Forelimb muscle (tissue), 1 donor: ENCODE results near the gene TRAPPC3. TPM values are rescaled to one million over a fixed set of nuclear protein-coding genes. Genes with fewer than 3 reads are reported as not detected.
A peak's percentile ranks its signal among the peaks of the same experiment; 100 is the strongest.

Experiments used
- DNase-seq: peaks from one replicate; pipeline ENCODE4 v3.0.0-alpha.2; 2013; ENCODE audit warnings: low read depth
- polyA plus RNA-seq: library from polyadenylated mRNA; unstranded; fragments of 120-200 nt; gene quantifications from one replicate; pipeline ENCODE4 v1.2.1, GENCODE V29; 2013; ENCODE audit not compliant: insufficient read length

TRAPPC3 gene
- polyA plus RNA-seq, 1 donor, result 31.9 TPM

DNA sequence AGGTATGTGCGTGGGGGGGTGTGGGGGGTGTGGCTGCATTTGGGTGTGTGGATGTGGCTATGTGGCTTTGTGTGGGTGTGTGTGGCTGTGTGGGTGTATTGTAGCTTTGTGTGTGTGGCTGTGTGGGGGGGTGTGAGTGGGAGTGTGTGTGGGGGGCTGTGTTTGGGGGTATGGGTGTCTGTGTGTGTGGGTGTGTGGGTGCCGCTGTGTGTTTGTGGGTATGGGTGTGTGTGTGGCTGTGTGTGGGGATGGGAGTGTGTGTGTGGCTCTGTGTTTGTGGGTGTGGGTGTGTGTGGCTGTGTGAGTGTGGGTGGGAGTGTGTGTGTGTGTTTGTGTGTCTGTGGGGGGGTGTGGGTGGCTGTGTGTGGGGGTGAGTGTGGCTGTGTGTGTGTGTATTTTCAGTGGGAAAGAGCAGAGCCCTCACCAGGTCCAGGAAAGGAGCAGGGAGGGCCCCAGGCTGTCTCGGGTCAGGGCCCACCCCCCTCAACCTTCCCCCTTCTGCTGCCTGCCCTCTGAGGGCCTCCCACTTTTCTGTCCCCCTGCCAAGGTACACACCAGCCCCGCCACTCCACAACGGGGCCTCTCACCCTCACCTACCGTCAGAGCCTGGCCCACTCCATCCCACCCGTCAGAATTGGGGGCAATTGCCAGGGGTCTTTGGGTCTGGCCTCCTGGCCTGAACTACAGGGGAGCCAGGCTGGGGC, 22.3 kb downstream of the TRAPPC3 start:
- DNase-seq, result no peak

GRCh38 chr1:36126005-36126716, 23.1 kb downstream of the TRAPPC3 start:
- no peak for DNase-seq

DNA sequence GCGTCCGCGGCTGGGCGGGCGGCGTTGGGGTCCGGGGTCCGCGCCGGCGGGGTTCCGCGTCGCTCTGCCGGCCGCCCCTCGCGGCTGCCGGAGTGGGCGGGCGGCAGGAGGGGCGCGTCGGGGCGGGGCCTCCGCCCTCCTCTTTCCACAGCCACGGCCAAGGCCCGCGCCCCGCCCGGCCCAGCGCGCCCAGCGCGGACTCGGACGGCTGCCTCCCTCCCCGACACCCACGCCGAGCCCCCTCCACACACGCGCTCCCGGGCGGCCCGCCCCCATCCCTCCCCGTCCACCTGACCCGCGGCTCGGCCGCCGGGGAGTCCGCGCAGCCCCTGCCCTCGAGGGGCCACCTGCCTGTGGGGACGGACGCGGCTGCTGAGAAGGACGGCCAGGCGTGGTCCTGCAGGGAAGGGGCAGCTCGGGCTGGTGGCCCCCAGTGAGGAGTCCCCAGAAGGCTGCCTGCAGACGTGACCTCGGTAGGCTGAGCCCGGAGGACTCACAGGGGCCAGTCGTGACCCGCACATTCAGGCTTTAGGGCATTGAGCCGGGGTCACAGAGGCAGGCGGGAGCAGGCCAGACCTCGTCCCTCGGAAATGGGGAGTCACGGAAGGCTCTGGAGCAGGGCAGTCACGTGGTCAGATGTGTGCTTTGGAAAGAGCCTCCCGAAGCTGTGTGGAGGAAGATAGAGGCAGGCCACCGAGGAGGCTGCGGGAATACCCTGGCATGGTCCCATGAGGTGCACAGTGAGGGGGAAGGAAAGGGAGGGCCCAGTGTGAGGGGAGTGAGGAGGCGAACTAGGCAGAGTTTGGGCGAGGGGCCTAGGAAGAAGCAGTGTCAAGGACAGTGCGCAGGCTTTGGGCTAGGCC, 23.9 kb downstream of the TRAPPC3 start, which contains the start of gene COL8A2:
Gene COL8A2 (minus strand): TSS at position 94 of the 863 bp plus-strand sequence. CDS start 24,980 bp downstream, outside the sequence.
- DNase-seq, result peak; percentile 25

- no peak for DNase-seq
These were observed 24.7 kb downstream of the TRAPPC3 start for GRCh38 chr1:36124404-36125128.

DNA sequence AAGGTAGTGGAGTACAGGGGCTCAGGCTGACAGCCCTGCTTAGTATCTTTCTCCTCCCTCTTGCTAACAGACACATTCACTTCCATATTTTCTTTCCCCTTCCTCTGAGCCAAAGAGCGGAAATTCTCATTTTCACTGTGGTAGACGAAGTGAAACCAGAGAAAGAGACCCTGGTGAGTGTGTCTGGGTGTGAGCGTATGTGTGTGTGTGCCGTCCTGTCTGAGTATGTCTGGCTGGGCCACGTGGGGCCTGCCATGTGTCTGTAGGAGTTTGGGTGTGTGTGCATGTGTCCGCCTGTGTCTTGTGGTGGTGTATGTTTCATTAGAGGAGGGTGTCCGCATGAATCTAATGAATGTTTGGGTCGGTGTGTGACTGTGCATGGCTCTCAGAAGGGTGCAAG, 25.9 kb downstream of the TRAPPC3 start:
- DNase-seq, result peak; percentile 17

GRCh38 chr1:36122062-36123030, 26.9 kb downstream of the TRAPPC3 start:
- DNase-seq, result no peak

DNA sequence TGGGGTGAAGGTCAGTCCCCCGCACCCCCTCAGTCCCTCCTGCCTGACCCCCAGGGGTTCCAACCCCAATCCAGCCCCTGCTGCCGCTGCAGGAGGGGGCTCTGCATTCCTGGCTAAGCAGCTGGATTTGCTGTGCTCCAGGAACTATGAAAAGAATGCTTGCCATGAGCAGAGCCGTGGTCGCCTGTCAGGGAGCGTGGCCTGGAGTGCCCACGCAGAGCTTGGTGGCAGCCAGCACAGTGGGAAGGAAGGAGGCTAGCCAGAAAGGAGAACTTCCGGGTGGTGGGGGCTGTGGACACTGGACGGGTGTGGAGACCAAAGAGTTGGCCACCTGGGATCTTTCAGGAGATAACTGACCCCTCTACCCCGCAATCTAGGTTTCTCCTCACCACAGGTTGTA, 29.8 kb downstream of the TRAPPC3 start:
- no peak for DNase-seq

GRCh38 chr1:36118447-36119204, 30.7 kb downstream of the TRAPPC3 start:
- no peak for DNase-seq

DNA sequence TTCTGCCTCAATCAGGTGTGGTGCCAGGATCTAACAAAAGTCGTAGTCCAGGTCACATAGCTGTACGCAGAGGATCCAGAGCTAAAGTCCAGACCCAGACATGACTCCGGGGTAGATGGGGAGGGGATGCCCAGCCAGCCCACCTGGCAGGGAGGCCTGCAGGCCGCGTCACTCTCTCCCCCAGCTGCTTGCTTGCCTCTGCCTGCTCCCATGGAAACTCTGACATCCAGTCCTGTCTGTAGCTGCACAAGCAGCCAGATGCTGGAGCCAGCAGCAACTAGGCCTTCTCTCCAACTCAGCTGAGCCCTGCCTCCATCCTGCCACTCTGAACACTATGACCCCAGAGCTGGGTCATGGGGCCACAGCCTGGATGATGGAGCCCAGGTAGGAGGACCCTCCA, 32.4 kb downstream of the TRAPPC3 start:
- no peak for DNase-seq

DNA sequence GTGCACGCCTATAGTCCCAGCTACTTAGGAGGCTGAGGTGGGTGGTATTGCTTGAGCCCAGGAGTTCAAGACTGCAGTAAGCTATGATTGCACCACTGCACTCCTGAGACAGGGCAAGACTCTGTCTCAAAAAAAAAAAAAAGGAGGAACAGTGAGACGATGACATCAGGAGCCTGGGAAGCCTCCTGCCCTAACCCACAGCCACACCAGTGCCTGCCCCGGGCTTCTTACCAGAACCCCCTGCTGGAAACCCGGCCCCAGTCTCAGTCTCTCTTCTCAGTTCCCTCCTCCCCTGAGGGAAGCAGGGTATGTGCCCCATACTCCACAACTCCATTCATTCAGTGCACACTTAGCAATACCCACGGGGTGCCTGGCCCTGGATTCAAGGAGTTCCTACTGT, 33.4 kb downstream of the TRAPPC3 start:
- no peak for DNase-seq

DNA sequence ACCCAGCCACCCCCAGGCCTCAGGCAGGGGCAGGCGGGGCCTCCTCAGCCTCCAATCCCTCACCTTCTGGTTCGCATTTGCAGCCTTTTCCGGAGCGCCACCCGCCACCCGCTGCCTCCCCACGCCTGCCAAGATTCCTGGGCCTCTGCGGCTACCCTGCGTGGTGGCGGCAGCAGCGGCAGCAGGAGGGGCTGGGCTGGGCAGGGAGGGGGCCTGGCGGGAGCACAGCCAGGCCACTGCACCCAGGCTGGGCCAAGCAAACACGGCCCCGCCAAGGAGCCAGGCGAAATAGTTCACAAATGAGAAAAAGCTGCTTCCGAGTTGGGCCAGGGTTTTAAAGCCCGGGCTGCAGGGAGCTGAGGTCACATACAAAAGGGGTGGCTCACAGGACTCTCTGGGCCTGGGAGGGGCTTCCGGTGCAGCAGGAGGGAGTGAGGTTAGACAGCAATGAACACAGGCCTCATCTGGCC, 34.1 kb downstream of the TRAPPC3 start:
- DNase-seq, result no peak

GRCh38 chr1:36114371-36114770, 34.9 kb downstream of the TRAPPC3 start:
- no peak for DNase-seq

- DNase-seq, result no peak
These were observed 36.5 kb downstream of the TRAPPC3 start for GRCh38 chr1:36112823-36113222.

GRCh38 chr1:36111151-36111550, 38.1 kb downstream of the TRAPPC3 start:
- no peak for DNase-seq

- DNase-seq, result no peak
These were observed 40.1 kb downstream of the TRAPPC3 start for GRCh38 chr1:36109041-36109679.

DNA sequence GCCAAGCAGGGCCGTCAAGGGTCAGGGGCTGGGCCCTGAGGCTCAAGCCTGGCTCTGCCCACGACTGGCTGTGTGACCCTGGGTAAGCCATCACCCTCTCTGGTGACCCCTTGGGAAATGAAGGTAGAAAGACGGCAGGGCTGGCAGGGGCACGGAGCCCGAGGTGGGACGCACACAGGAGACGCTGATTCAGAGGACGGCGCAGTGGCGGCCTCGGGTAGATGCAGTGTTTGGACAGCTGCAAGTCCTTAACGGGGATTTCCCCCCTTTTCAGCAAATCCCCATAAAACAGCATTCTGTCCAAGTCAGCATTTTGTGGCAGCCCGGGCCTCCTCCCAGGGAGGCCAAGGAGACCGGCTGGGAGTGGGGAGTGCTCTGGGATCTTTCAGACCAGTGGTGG, 41.0 kb downstream of the TRAPPC3 start:
- DNase-seq, result no peak

GRCh38 chr1:36107394-36107793, 41.9 kb downstream of the TRAPPC3 start:
- no peak for DNase-seq

DNA sequence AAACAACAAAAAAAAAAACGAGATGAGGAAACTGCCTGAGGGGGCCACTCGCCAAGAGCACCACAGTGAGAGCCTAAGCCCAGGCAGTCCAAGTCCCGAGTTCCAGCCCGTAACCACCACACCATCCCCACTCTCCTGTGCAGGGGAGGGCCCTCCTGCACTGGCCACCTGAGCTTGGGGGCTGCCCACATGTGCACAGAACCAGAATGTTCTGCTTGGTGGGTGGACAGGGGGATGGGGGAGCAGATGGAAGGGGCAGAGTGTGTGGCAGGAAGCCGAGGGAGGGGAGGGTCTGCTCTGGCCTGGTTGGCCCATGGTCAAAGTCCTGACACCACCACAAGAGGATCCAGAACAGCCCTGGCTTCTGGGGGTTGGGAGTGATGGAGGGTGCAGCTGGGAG, 43.0 kb downstream of the TRAPPC3 start:
- no peak for DNase-seq

DNA sequence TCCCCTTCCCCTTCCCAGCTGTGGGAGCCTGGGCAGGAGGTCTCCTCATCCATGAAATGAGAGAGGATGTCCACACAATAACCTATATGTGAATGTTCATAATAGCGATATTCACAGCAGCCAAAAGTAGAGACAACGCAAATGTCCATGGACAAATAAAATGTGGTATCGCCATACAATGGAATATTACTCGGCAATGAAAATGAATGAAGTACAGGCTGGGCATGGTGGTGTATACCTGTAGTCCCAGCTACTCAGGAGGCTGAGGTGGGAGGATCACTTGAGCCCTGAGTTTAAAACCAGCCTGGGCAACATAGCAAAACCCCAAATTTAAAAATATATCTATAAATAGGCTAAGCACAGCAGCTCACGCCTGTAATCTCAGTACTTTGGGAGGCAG, 47.7 kb downstream of the TRAPPC3 start:
- DNase-seq, result no peak
